SK-N-SH (cell line): Measurements from ENCODE around the gene EML1. TPM values are rescaled to one million over a fixed set of nuclear protein-coding genes. Genes with fewer than 3 reads are reported as not detected.

Experiments
- CTCF ChIA-PET: fragments of 300-600, 350-600 bp; formaldehyde crosslinking; extraction: SDS; loops from one replicate; lab custom pipeline; 2021; lab: Yijun Ruan, JAX
- POLR2A ChIA-PET: fragments of 350-600 bp; sonication (Branson Sonifier 250); formaldehyde crosslinking; extraction: SDS; loops from one replicate; lab custom pipeline; 2020; ENCODE audit warnings: antibody characterized with exemption, inconsistent platforms; lab: Yijun Ruan, JAX
- DNase-seq: peaks from one replicate; pipeline ENCODE4 v3.0.0; 2012
- H2AFZ ChIP-seq: fragments of 200-600 bp; sonication (generic); 2 replicates; pipeline ENCODE4 v1.8.1; 2016; ENCODE audit warnings: antibody characterized with exemption, mild to moderate bottlenecking, low read depth
- H3F3A ChIP-seq: fragments of 200-600 bp; sonication (generic); replicated peaks from 2 replicates; pipeline ENCODE3; 2016; ENCODE audit warnings: antibody characterized with exemption, mild to moderate bottlenecking; ENCODE audit not compliant: insufficient read depth
- H3K27ac ChIP-seq, 2 experiments: fragments of 200-500 bp in 1 of 2; fragments of 200-600 bp in 1 of 2; sonication (Bioruptor generic) in 1 of 2; sonication (generic), shearing (Covaris generic) in 1 of 2; 2 replicates each; pipeline versions ENCODE4 v1.5.1 to v1.6.1; 2014 to 2016; ENCODE audit warnings: low read depth in 2 of 2, inconsistent platforms in 1 of 2, low read length in 1 of 2, mild to moderate bottlenecking in 1 of 2, mixed read lengths in 1 of 2
- H3K27me3 ChIP-seq: fragments of 200-600 bp; sonication (generic), shearing (Covaris generic); 2 replicates; pipeline ENCODE4 v1.6.1; 2016; ENCODE audit warnings: mixed run types; ENCODE audit not compliant: insufficient read depth
- H3K36me3 ChIP-seq, 2 experiments: fragments of 200-500 bp in 1 of 2; fragments of 200-600 bp in 1 of 2; sonication (Bioruptor generic) in 1 of 2; sonication (generic) in 1 of 2; replicated peaks in 1 of 2; 2 replicates each; pipeline versions ENCODE3 to v1.5.1; 2014 to 2016; ENCODE audit warnings: low read length in 1 of 2, mild to moderate bottlenecking in 1 of 2; ENCODE audit not compliant: insufficient read depth in 2 of 2, control insufficient read depth in 1 of 2
- H3K4me1 ChIP-seq, 2 experiments: fragments of 200-500 bp in 1 of 2; fragments of 200-600 bp in 1 of 2; sonication (Bioruptor generic) in 1 of 2; sonication (generic), shearing (Covaris generic) in 1 of 2; 2 replicates each; pipeline versions ENCODE4 v1.5.1 to v1.6.1; 2014 to 2016; ENCODE audit warnings: low read depth in 1 of 2, low read length in 1 of 2, mixed run types in 1 of 2; ENCODE audit not compliant: insufficient read depth in 2 of 2, control insufficient read depth in 1 of 2
- H3K4me2 ChIP-seq: fragments of 200-600 bp; sonication (generic), shearing (Covaris generic); 2 replicates; pipeline ENCODE4 v1.6.1; 2017; ENCODE audit warnings: mixed run types
- H3K4me3 ChIP-seq, 2 experiments: fragments of 200-500 bp in 1 of 2; fragments of 200-600 bp in 1 of 2; sonication (Bioruptor generic) in 1 of 2; sonication (generic), shearing (Covaris generic) in 1 of 2; 2 replicates each; pipeline versions ENCODE4 v1.5.1 to v1.8.1; 2014 to 2016; ENCODE audit warnings: low read depth in 2 of 2, inconsistent platforms in 1 of 2, low read length in 1 of 2, mild to moderate bottlenecking in 1 of 2, mixed read lengths in 1 of 2, moderate library complexity in 1 of 2
- H3K79me2 ChIP-seq: fragments of 200-600 bp; sonication (generic); 2 replicates; pipeline ENCODE4 v1.8.1; 2017; ENCODE audit warnings: mild to moderate bottlenecking; ENCODE audit not compliant: insufficient read depth
- H3K9ac ChIP-seq: fragments of 200-600 bp; sonication (generic); 2 replicates; pipeline ENCODE4 v1.6.1; 2017; ENCODE audit warnings: mixed run types
- H3K9me2 ChIP-seq: fragments of 200-600 bp; sonication (generic); 2 replicates; pipeline ENCODE4 v1.6.1; 2017; ENCODE audit warnings: mixed run types
- H3K9me3 ChIP-seq: fragments of 200-600 bp; sonication (generic); 2 replicates; pipeline ENCODE4 v1.6.1; 2017; ENCODE audit warnings: mixed run types, mild to moderate bottlenecking, moderate library complexity
- H4K20me1 ChIP-seq: fragments of 200-600 bp; sonication (generic); 2 replicates; pipeline ENCODE4 v1.6.1; 2017; ENCODE audit warnings: mild to moderate bottlenecking, mixed run types; ENCODE audit not compliant: insufficient read depth
- ELF1 ChIP-seq: IDR thresholded peaks from 2 replicates; pipeline ENCODE4 v1.4.0; 2012
- EP300 ChIP-seq, 2 experiments: IDR thresholded peaks; 2 replicates each; pipeline versions ENCODE4 v1.4.0 to v1.6.1; 2012; ENCODE audit warnings: borderline replicate concordance in 1 of 2, low read depth in 1 of 2, low read length in 1 of 2
- FOXJ3 ChIP-seq: sonication (generic); formaldehyde crosslinking; IDR thresholded peaks from 2 replicates; pipeline ENCODE4 v1.5.1; 2020; ENCODE audit warnings: mild to moderate bottlenecking, missing genetic modification reagents
- GABPA ChIP-seq: IDR thresholded peaks from 2 replicates; pipeline ENCODE4 v1.4.0; 2012; ENCODE audit warnings: low read depth, mild to moderate bottlenecking
- JUND ChIP-seq: IDR thresholded peaks from 2 replicates; pipeline ENCODE4 v1.4.0; 2012
- MEF2A ChIP-seq: IDR thresholded peaks from 2 replicates; pipeline ENCODE4 v1.4.0; 2012; ENCODE audit warnings: low read depth, borderline replicate concordance
- NRF1 ChIP-seq: IDR thresholded peaks from 2 replicates; pipeline ENCODE4 v1.6.1; 2012; ENCODE audit warnings: low read depth, mild to moderate bottlenecking, low read length
- POLR2AphosphoS5 ChIP-seq: IDR thresholded peaks from 2 replicates; pipeline ENCODE4 v1.6.1; 2012; ENCODE audit warnings: low read depth, low read length
- RAD21 ChIP-seq: IDR thresholded peaks from 2 replicates; pipeline ENCODE4 v1.6.1; 2012; ENCODE audit warnings: mild to moderate bottlenecking, low read length
- TCF12 ChIP-seq: IDR thresholded peaks from 2 replicates; pipeline ENCODE4 v1.4.0; 2012
- WGBS: methylation state at CpG from one replicate; pipeline ENCODE4 v1.1.6; 2017; ENCODE audit warnings: low lambda C conversion rate; 5-methylcytosine and 5-hydroxymethylcytosine counted together
- polyA plus RNA-seq, 3 experiments: library from polyadenylated mRNA; depleted of rRNA; stranded (reverse); fragments of >200 nt; gene quantifications; 2 replicates each; pipeline ENCODE4 v1.2.3, GENCODE V29; 2012
- TF ChIP-seq, protein P1 (sequence below): fragments of 150-350 bp; IDR thresholded peaks from 2 replicates; pipeline ENCODE4 v1.6.1; 2017; ENCODE audit warnings: antibody characterized with exemption, low read length, low read depth, borderline replicate concordance
- TF ChIP-seq, protein P2 (sequence below): fragments of 150-350 bp; IDR thresholded peaks from 2 replicates; pipeline ENCODE4 v1.6.1; 2016; ENCODE audit warnings: mild to moderate bottlenecking, low read depth, low read length
- TF ChIP-seq, protein P3 (sequence below): fragments of 200-600 bp; sonication (generic); IDR thresholded peaks from 2 replicates; pipeline ENCODE4 v1.6.1; 2017; ENCODE audit warnings: antibody characterized with exemption, mild to moderate bottlenecking, moderate library complexity

EML1 gene
- polyA plus RNA-seq, 1 of the 3 experiments (the other 2 are of a cell fraction), result 6.3 TPM

DNA sequence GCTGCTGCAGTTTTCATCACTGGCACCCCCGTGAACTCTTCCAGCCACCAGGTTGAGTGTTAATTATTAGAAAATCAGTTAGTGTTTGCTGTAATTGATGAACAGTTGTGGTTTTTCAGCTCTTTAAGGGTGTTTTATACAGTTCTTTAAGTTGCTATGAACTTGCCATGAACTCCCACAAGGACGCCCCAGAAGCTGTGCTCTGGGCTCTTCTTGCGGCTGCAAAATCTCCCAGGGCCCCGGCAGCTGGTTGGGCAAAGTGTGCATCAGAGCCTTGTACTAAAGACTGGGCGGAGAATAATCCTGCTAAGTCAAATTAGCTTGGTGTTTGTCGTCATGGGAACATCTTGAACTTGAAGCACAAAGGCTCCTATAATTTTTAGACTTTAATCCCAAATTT lies 82.2 kb downstream of the EML1 start:
- Histone ChIP-seq H3K9me3 (no peaks in the 10 kb centered on the region), H3K36me3 (peaks cover 0 to 3% of the 10 kb centered on the region in 2 experiments), H3F3A (peaks cover 8% of the 10 kb centered on the region), H3K9me2 (no peaks in the 10 kb centered on the region), H3K4me3 (no peak overlapping the region), H3K27me3 (no peaks in the 10 kb centered on the region), H3K4me1 (peaks cover 15 to 50% of the 10 kb centered on the region in 2 experiments), H2AFZ (no peak overlapping the region), H3K79me2 (no peaks in the 10 kb centered on the region), H3K27ac (no peak overlapping the region), H4K20me1 (no peaks in the 10 kb centered on the region), H3K9ac (no peak overlapping the region), H3K4me2 (no peak overlapping the region)
- no peak for DNase-seq
- CTCF ChIA-PET, result interaction anchor here (1.0 to 5.7 kb wide), 8 partner anchors 10 to 317 kb away, joined by 3 to 45 read pairs (median 5); no protein-coding TSS in a partner anchor
- 86% methylated on average over 4 of the region's 6 CpGs for WGBS
- POLR2A ChIA-PET, result no interaction called here
- TF ChIP-seq GABPA, result no peak

- Histone ChIP-seq H3K4me2 (no peak overlapping the region), H3K27me3 (no peaks in the 10 kb centered on the region), H3F3A (peaks cover 8% of the 10 kb centered on the region), H3K36me3 (no peaks in the 10 kb centered on the region), H4K20me1 (no peaks in the 10 kb centered on the region), H3K4me3 (no peak overlapping the region), H3K27ac (no peak overlapping the region), H2AFZ (no peak overlapping the region), H3K9me3 (no peaks in the 10 kb centered on the region), H3K9ac (no peak overlapping the region), H3K4me1 (peaks cover 15 to 51% of the 10 kb centered on the region in 2 experiments), H3K79me2 (no peaks in the 10 kb centered on the region), H3K9me2 (no peaks in the 10 kb centered on the region)
- TF ChIP-seq TCF12, result no peak
- TF ChIP-seq NRF1, result no peak
- TF ChIP-seq, protein P1, sequence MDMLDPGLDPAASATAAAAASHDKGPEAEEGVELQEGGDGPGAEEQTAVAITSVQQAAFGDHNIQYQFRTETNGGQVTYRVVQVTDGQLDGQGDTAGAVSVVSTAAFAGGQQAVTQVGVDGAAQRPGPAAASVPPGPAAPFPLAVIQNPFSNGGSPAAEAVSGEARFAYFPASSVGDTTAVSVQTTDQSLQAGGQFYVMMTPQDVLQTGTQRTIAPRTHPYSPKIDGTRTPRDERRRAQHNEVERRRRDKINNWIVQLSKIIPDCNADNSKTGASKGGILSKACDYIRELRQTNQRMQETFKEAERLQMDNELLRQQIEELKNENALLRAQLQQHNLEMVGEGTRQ, result no peak
- TF ChIP-seq EP300 (IDR thresholded peaks at IDR 0.05; ENCODE audit: borderline replicate concordance in 1 of 2, low read depth in 1 of 2, low read length in 1 of 2), result no peak
- no peak for TF ChIP-seq JUND
- no peak for TF ChIP-seq RAD21
- no peak for TF ChIP-seq ELF1
- TF ChIP-seq POLR2AphosphoS5, result no peak
- TF ChIP-seq, protein P2, sequence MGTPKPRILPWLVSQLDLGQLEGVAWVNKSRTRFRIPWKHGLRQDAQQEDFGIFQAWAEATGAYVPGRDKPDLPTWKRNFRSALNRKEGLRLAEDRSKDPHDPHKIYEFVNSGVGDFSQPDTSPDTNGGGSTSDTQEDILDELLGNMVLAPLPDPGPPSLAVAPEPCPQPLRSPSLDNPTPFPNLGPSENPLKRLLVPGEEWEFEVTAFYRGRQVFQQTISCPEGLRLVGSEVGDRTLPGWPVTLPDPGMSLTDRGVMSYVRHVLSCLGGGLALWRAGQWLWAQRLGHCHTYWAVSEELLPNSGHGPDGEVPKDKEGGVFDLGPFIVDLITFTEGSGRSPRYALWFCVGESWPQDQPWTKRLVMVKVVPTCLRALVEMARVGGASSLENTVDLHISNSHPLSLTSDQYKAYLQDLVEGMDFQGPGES, result no peak
- TF ChIP-seq, protein P3, sequence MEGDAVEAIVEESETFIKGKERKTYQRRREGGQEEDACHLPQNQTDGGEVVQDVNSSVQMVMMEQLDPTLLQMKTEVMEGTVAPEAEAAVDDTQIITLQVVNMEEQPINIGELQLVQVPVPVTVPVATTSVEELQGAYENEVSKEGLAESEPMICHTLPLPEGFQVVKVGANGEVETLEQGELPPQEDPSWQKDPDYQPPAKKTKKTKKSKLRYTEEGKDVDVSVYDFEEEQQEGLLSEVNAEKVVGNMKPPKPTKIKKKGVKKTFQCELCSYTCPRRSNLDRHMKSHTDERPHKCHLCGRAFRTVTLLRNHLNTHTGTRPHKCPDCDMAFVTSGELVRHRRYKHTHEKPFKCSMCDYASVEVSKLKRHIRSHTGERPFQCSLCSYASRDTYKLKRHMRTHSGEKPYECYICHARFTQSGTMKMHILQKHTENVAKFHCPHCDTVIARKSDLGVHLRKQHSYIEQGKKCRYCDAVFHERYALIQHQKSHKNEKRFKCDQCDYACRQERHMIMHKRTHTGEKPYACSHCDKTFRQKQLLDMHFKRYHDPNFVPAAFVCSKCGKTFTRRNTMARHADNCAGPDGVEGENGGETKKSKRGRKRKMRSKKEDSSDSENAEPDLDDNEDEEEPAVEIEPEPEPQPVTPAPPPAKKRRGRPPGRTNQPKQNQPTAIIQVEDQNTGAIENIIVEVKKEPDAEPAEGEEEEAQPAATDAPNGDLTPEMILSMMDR, result no peak
- TF ChIP-seq FOXJ3, result no peak
- TF ChIP-seq MEF2A, result no peak
- POLR2A ChIA-PET, result no interaction called here
- no peak for DNase-seq
- CTCF ChIA-PET, result interaction anchor here (1.0 to 5.7 kb wide), 9 partner anchors 10 to 317 kb away, joined by 3 to 45 read pairs (median 4); no protein-coding TSS in a partner anchor
Measured at GRCh38 chr14:99875836-99876235, 82.6 kb downstream of the EML1 start.
